Stimulated activated CD4-positive, alpha-beta T cell treated with anti-CD3 and anti-CD28 coated beads, Interleukin-4, amount 100 ng/mL, for 4 hours (primary cell): Measurements from ENCODE around the gene NXT1.

Experiments
- DNase-seq, 2 experiments: peaks; one replicate each; pipeline ENCODE4 v3.0.0-alpha.2; 2020

The NXT1 gene

GRCh38 chr20:23393996-23394775 lies 43.6 kb downstream of the NXT1 start:
- no peak for DNase-seq

DNA sequence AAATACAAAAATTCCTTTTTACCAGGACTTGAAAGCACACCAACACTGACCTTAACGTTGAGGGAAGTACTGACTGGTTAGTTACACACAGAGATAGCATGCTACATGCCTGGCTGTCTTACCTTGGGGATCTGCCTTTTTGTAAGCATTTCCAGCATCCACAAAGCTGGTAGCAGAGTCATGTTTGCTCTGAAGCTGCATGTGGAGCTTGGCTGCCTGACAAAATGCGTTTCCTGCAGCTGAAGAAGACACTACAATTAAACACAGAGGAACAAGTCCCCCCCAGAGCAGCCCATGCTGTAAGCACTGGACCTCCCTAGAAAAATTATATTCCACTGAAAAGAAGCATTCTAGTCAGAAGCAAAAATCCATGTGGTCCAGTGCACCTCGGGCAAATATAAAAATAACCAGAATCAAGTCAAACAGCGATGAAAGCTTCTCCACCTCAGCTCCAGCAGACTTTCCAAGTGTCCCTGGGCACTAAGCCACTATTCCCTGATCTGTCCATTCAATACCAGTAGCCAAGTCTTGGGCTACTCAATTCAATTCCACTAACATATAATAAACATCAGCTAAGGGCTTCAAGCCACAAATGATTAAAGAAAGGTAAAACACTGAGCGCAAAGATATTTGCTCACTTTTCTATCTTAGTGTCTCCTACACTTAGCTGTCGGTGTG lies 46.5 kb downstream of the NXT1 start:
- DNase-seq, result no peak

- no peak for DNase-seq
These were observed 47.4 kb downstream of the NXT1 start for GRCh38 chr20:23397961-23398360.

DNA sequence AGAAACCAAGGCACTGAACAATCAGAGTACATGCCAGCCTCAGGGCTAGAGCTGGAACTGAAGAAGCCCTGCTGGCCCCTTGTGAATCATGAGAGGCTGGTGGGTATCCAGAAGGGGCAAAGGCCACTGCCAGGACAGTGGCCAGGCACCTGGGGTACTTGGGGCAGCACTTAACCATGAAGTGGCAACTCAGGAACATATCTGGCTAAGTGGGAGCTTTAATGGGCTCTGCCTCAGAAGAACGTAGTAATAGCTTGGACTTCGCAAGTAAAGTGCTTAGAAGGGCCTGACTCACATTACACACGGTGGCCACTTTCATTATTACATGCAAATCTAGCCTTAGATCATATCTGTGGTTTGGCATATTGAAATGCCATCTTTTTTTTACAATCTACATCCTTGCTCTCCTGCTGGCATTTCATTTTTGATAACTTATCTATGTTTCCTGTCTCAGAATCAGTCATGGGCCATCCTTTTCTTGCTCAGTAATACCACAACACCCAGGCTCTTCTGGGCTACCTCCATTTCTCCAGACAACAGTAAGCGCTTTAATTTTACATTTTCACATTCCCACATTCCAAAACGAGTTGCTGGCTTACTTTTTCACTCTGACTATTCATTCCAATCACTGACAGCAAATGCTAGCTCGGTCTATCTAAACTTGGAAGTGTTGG lies 49.1 kb downstream of the NXT1 start:
- no peak for DNase-seq

- no peak for DNase-seq
These were observed 50.5 kb downstream of the NXT1 start for GRCh38 chr20:23401051-23401450.

DNA sequence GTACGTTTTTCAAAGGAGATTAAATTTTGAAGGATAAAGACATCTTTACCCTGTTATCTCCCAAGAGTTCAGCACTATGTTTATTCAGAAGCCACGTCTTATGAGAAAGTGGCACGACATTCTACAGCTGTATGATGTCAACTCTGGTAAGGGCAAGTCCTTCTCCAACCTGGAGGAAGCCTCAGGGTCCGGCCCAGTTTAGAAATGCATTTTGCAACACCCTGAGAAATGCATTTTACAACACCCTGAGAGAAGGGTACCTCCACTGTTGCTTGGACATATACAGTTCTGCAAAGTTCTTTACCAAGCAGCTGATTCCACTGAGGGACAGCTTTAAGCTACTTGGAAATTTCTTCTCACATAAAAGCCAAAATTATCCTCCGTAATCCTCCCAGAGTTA lies 53.2 kb downstream of the NXT1 start:
- no peak for DNase-seq

DNA sequence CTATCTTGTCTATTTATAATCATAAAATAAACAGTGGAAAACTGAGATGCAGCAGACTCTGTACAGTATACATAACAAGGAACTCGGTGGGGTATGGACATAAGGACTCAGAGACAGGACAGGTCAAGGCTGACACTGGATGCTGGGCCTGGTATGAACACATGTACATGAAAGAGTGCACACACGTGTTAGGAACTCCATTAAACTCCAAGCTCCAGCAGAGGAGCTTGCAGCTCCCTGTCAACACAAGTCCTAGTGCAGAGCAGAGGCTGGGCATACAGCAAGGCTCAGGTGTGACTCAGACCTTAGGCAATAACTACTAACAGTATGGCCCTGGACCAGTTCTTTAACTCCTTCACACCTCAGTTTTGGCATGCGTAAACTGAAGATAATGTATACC lies 53.6 kb downstream of the NXT1 start:
- no peak for DNase-seq
